ENCODE results near the gene CALCB. TPM values are rescaled to one million over a fixed set of nuclear protein-coding genes. Genes with fewer than 3 reads are reported as not detected.

The CALCB gene
- total and polyA plus RNA-seq, 2 donors (not counting 1 experiment from before 2014, with no cell fraction given) = 1.3 TPM; not detected in 1

DNA sequence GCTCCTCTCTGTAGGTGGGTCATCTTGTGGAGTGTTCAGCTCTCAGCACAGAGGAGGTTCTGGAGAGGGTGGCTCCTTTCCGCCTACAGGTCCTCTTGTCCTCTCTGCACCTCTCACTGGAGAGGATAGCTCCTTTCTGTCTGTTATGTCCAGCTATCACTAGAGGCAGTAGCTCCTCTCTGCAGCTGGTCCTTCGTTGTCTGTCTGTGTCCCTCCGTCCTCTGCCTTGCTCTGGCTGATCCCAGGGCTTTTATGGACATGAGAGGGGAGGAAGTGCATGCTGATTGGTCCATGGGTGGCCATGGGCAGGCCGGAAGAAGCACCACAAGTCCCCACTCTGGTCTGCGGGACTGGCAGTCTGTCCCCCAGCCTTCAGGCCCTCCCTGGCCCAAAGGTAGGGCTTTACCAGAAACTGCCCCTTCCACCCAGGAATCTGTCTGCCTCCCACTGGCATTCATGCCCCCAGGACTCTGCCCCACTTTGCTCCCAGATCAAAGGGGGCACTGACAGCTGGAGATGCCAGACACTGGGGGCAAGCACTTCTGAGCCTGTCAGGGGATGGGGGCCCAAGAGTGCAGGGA is 38.6 kb upstream of the CALCB start:
- ATAC-seq (ENCODE audit: low read depth) (no peak), DNase-seq (no peak)
- Mint-ChIP-seq H3K9me3 (ENCODE audit: insufficient read depth) (no peaks in the 10 kb centered on the region), H3K4me1 (no peaks in the 10 kb centered on the region), H3K27me3 (peaks cover 27% of the 10 kb centered on the region), H3K4me3 (no peak overlapping the region), H3K27ac (no peak overlapping the region)
- Histone ChIP-seq H2AFZ (ENCODE audit: insufficient read depth, low read depth, low read length, poor library complexity, severe bottlenecking) (no peak overlapping the region), H3K9ac (ENCODE audit: low read length) (no peak overlapping the region), H3K27me3 (replicated peaks in 1 of 4; ENCODE audit: control extremely low read depth in 1 of 4, control insufficient read depth in 3 of 4, insufficient read depth in 4 of 4, low read length in 3 of 4) (peaks cover 0 to 10% (median 1%) of the 10 kb centered on the region in 4 experiments), H4K20me1 (ENCODE audit: control insufficient read depth, insufficient read depth, low read length, poor library complexity, severe bottlenecking) (no peaks in the 10 kb centered on the region), H3K4me3 (ENCODE audit: control extremely low read depth in 1 of 5, extremely low read depth in 1 of 5, insufficient read depth in 1 of 5, low read depth in 2 of 5, low read length in 4 of 5) (no peak overlapping the region), H3K9me3 (ENCODE audit: control extremely low read depth in 1 of 3, control insufficient read depth in 2 of 3, insufficient read depth in 1 of 3, low read length in 2 of 3) (peaks cover 0 to 6% (median 2%) of the 10 kb centered on the region in 3 donors), H3K36me3 (replicated peaks in 1 of 2; ENCODE audit: control extremely low read depth in 1 of 2, control insufficient read depth in 1 of 2, extremely low read depth in 1 of 2, insufficient read depth in 2 of 2, low read length in 1 of 2) (no peaks in the 10 kb centered on the region), H3K4me1 (ENCODE audit: control insufficient read depth in 2 of 2, insufficient read depth in 2 of 2, low read length in 2 of 2) (no peaks in the 10 kb centered on the region), H3K79me2 (ENCODE audit: control insufficient read depth, insufficient read depth, low read length) (no peaks in the 10 kb centered on the region), H3K4me2 (replicated peaks; ENCODE audit: low read depth, low read length, poor library complexity, severe bottlenecking) (no peak overlapping the region), H3K27ac (ENCODE audit: low read length in 2 of 2) (no peak overlapping the region)
- POLR2A ChIA-PET = no interaction called here
- CTCF ChIA-PET = no interaction called here
- 75% methylated on average over 5 of the region's 5 CpGs for WGBS (ENCODE audit: insufficient coverage)
- intact Hi-C loops (cut with micrococcal nuclease) = no loop called here
- TF ChIP-seq EZH2 (IDR thresholded peaks at IDR 0.05; ENCODE audit: borderline replicate concordance, insufficient read depth, low read depth, low read length, poor library complexity, severe bottlenecking) = no peak
- TF ChIP-seq, protein P1, sequence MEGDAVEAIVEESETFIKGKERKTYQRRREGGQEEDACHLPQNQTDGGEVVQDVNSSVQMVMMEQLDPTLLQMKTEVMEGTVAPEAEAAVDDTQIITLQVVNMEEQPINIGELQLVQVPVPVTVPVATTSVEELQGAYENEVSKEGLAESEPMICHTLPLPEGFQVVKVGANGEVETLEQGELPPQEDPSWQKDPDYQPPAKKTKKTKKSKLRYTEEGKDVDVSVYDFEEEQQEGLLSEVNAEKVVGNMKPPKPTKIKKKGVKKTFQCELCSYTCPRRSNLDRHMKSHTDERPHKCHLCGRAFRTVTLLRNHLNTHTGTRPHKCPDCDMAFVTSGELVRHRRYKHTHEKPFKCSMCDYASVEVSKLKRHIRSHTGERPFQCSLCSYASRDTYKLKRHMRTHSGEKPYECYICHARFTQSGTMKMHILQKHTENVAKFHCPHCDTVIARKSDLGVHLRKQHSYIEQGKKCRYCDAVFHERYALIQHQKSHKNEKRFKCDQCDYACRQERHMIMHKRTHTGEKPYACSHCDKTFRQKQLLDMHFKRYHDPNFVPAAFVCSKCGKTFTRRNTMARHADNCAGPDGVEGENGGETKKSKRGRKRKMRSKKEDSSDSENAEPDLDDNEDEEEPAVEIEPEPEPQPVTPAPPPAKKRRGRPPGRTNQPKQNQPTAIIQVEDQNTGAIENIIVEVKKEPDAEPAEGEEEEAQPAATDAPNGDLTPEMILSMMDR (IDR thresholded peaks at IDR 0.05) = no peak

DNA sequence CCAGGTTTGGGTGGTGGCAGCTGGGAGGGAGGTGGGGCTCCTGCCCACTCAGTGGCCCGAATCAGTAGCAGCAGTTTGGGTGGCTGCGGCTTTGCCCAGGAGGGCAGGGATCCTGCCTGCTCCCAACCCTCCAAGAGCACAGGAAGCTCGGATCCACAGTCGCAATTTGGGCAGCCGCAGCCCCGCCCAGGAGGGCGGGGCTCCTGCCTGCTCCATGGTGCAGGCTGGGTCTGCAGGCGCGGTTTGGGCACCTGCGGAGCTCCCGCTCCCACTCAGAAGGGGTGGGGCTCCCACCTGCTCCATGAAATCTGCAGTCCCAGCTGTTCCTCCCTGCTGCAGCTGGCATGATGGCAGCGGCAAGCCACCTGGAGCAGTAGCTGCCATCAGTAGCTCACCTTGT is 38.1 kb upstream of the CALCB start:
- H3K4me2 ChIP-seq (replicated peaks; ENCODE audit: low read depth, low read length, poor library complexity, severe bottlenecking) = no peak overlapping the region
- ATAC-seq (ENCODE audit: low read depth) (no peak), DNase-seq (no peak)
- peaks cover 0 to 6% (median 2%) of the 10 kb centered on the region in 3 donors for H3K9me3 ChIP-seq (ENCODE audit: control extremely low read depth in 1 of 3, control insufficient read depth in 2 of 3, insufficient read depth in 1 of 3, low read length in 2 of 3)
- intact Hi-C loops (cut with micrococcal nuclease) = no loop called here
- no peaks in the 10 kb centered on the region for H3K4me1 Mint-ChIP-seq
- peaks cover 0 to 10% (median 1%) of the 10 kb centered on the region in 4 experiments for H3K27me3 ChIP-seq (replicated peaks in 1 of 4; ENCODE audit: control extremely low read depth in 1 of 4, control insufficient read depth in 3 of 4, insufficient read depth in 4 of 4, low read length in 3 of 4)
- H3K79me2 ChIP-seq (ENCODE audit: control insufficient read depth, insufficient read depth, low read length) = no peaks in the 10 kb centered on the region
- no peak overlapping the region for H2AFZ ChIP-seq (ENCODE audit: insufficient read depth, low read depth, low read length, poor library complexity, severe bottlenecking)
- H3K4me3 ChIP-seq (ENCODE audit: control extremely low read depth in 1 of 5, extremely low read depth in 1 of 5, insufficient read depth in 1 of 5, low read depth in 2 of 5, low read length in 4 of 5) = no peak overlapping the region
- H3K27ac ChIP-seq (ENCODE audit: low read length in 2 of 2) = no peak overlapping the region
- H3K36me3 ChIP-seq (replicated peaks in 1 of 2; ENCODE audit: control extremely low read depth in 1 of 2, control insufficient read depth in 1 of 2, extremely low read depth in 1 of 2, insufficient read depth in 2 of 2, low read length in 1 of 2) = no peaks in the 10 kb centered on the region
- H3K27me3 Mint-ChIP-seq = peaks cover 23% of the 10 kb centered on the region
- H3K4me3 Mint-ChIP-seq = no peak overlapping the region
- ChIA-PET CTCF (no interaction called here), POLR2A (no interaction called here)
- H3K27ac Mint-ChIP-seq = no peak overlapping the region
- H4K20me1 ChIP-seq (ENCODE audit: control insufficient read depth, insufficient read depth, low read length, poor library complexity, severe bottlenecking) = no peaks in the 10 kb centered on the region
- H3K9me3 Mint-ChIP-seq (ENCODE audit: insufficient read depth) = no peaks in the 10 kb centered on the region
- no peak overlapping the region for H3K9ac ChIP-seq (ENCODE audit: low read length)
- 51% methylated on average over 11 of the region's 12 CpGs for WGBS (ENCODE audit: insufficient coverage)
- TF ChIP-seq EZH2 (IDR thresholded peaks at IDR 0.05; ENCODE audit: borderline replicate concordance, insufficient read depth, low read depth, low read length, poor library complexity, severe bottlenecking) = no peak
- TF ChIP-seq, protein P1 (IDR thresholded peaks at IDR 0.05) = no peak
- H3K4me1 ChIP-seq (ENCODE audit: control insufficient read depth in 2 of 2, insufficient read depth in 2 of 2, low read length in 2 of 2) = no peaks in the 10 kb centered on the region

All from B cell (primary cell).